HS-27A (cell line): ENCODE measurements around the gene TMEM161A.
"Not testable (repeated sequence)": the region's sequence is repeated elsewhere in the genome, so short reads cannot be mapped to it uniquely, and the experiment has no call there.

Source experiments
- DNase-seq: peaks from one replicate; pipeline ENCODE4 v3.0.0-alpha.2; 2012; ENCODE audit warnings: low read depth, missing footprints

Gene TMEM161A

DNA sequence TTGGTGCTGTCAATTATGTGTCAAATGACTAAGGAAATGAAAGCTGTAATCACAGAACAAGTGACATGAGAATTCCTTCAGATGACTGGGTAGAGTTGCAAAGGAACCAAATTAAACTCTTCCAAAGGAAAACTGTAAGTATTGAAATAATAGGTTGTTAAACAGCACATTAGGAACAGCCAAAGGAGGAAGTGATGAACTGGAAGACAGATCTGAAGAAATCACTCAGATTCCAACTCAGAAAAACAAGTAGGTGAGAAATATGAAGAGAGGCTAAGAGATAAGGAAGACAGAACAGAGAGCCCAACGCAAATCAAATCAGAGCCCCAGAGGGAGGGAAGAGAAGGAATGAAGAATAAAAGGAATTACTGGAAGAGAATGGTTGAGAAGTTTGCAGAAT lies 15.4 kb downstream of the TMEM161A start:
- no peak for DNase-seq

- DNase-seq, result no peak
Measured at GRCh38 chr19:19121371-19121770, 16.9 kb downstream of the TMEM161A start.

GRCh38 chr19:19120308-19121231 lies 17.7 kb downstream of the TMEM161A start:
- no peak for DNase-seq

- no peak for DNase-seq
Measured at GRCh38 chr19:19119325-19120237, 18.7 kb downstream of the TMEM161A start.

DNA sequence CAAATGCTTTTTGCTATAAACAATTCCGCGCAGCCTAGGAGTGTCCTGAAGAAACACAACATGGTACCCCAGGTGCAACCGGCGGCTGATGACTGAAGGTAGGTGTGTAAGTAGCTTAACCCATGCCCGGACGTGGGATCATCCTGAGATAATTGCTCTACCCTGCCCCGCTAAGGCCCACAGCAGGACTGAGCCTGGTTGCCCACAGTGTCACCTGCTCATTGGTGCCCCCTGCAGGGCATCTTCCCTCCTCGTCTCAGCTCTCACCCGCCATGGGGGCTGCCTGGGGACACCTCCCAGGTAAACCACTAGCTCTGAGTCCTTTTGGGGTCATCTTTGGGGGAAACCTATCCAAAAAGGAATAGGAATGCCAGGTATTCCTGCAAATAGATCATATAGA lies 22.3 kb downstream of the TMEM161A start:
- DNase-seq, result no peak

DNA sequence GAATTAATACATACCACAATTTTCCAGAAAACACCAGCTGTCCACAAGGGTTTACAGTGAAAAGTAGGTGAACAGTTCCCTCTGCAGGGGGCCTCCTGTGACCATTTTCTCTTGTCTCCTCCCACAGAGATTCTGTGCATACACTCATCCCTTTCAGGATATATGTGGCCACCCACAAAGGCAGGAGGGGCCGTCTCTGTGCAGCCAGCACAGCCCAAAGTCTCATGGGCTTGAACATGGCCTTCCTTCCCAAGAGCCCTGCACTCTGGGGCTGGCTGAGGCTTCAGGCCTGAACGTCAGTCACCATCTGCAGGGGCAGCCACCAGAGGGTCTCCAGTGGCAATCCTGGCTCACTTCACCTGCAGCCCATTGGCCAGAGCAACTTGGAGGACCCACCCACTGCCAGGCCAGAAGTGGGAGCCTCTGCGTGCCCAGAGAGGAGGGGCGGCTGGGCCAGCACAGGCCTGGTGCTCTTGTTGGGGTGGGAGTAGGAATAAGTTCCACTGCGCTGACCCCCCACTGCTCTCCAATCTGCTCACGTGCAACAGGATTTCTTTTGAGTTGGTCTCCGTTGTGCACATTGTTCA lies 25.1 kb downstream of the TMEM161A start:
- DNase-seq, result no peak

GRCh38 chr19:19111967-19112580 lies 26.2 kb downstream of the TMEM161A start:
- DNase-seq, result no peak

DNA sequence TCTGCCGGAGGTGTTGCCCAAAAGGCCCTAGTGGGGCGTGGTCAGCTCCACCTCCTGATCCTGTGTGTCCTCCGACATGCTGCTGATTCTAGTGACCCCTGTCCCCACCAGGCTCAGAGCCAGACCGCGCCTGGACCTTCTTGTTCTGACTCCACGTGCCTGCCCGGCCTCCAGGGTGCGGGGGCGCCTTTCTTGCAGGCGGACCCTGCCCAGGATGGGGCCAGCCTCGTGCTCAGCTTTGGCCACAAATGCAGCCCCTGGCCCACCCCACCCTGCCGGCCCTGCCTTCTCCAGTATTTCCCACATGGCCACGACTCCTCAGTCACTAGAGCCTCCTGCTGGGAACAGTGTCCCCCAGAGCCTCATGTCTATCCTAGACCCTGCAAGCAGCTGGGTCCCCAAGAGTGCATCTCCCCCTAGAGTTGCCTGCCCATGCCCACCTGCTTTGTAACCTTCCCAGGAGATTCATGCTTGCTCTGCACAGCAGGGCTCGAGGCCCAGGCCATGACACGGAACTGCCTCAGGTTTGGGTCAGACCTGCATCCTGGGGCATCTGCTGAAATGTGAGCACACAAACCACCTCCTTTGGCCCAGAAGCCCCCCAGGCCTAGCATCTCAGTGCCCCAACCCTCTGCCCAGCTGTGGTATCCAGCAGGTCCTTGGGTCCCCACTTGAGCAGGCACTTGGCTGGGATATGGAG lies 27.0 kb downstream of the TMEM161A start:
- no peak for DNase-seq

- DNase-seq, result no peak
Measured at GRCh38 chr19:19110410-19111135, 27.7 kb downstream of the TMEM161A start.

DNA sequence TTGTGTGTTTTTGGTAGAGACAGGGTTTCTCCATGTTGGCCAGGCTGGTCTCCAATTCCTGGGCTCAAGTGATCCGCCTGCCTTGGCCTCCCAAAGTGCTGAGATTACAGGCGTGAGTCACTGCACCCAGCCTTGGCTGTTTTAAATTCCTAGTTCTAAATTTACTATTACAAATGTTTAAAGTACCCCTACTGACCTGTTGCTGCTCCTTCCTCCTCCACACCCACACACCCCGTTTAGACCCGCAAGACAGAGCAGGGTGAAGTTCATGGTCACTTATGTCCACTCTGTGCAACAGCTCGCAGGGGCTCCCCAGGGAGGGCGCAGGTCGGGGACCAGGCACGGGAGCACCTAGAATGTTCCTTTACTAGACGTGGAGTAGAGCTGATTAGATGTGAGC lies 28.7 kb downstream of the TMEM161A start:
- no peak for DNase-seq

GRCh38 chr19:19107654-19108053 lies 30.6 kb downstream of the TMEM161A start:
- no peak for DNase-seq

DNA sequence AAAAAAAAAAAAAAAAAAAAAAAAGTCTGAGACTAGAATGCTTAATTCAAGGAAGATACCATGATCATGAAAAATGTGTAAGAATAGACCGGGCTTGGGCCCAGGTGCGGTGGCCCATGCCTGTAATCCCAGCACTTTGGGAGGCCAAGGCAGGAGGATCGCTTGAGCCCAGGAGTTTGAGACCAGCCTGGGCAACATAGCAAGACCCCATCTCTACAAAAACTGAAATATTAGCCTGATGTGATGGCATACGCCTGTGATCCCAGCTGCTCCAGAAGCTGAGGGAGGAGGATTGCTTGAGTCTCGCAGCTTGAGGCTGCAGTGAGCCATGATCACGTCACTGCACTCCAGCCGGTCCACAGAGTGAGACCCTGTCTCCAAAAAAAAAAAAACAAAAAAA lies 31.3 kb downstream of the TMEM161A start:
- DNase-seq, result not testable (repeated sequence)

GRCh38 chr19:19106056-19106551 lies 32.2 kb downstream of the TMEM161A start:
- DNase-seq, result no peak

- no peak for DNase-seq
Measured at GRCh38 chr19:19105365-19106055, 32.8 kb downstream of the TMEM161A start.

- DNase-seq, result no peak
Measured at GRCh38 chr19:19103167-19103566, 35.1 kb downstream of the TMEM161A start.

- not testable (repeated sequence) for DNase-seq
Measured at GRCh38 chr19:19102566-19102965, 35.7 kb downstream of the TMEM161A start.

GRCh38 chr19:19101540-19101939 lies 36.7 kb downstream of the TMEM161A start:
- no peak for DNase-seq

DNA sequence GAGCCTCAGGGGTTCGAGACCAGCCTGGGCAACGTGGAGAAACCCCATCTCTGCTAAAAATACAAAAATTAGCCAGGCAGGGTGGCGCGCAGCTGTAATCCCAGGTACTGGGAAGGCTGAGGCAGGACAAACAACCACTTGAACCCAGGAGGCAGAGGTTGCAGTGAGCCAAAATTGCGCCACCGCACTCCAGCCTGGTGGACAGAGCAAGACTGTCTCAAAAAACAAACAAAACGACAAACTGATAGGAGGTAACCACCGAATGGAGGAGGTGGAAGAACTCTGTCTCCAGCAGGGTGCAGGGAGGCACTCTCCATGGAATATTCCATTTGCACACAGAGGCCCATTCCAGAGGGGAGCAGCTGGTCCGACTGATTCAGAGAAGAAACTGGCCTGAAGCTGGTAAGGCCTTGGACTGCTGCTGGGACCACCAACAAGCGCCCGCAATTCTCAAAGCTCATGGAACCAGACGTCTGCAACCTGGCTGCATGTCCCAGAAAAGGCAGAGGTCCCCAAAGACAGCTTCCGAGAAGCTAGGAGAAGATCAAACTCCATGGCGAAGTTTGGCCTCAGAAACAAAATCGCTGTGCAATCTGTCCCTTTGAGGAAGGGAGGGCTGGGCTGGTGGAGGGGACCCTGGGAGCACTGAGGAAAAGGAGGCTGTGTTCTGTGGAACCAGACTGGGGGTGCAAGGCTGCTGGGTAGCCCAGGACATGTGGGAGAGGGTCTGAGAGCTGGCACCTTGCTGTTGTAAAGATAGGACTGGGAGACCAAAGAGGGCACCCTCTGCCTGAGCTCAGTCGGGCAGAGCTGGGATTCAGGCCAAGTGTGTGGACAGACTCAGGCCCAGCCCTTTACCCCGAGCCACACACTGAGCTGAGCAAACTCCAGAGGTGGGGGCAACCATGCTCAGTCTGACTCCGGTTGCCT lies 39.3 kb downstream of the TMEM161A start:
- DNase-seq, result no peak
